Neural progenitor cell (in vitro differentiated cells): ENCODE results near the gene LY6G6F.

Experiments used
- EZH2 ChIP-seq: fragments of 200-600 bp; sonication (generic); IDR thresholded peaks from 2 replicates; pipeline ENCODE4 v1.6.1; 2017; ENCODE audit warnings: antibody characterized with exemption, mild to moderate bottlenecking, moderate library complexity
- TF ChIP-seq, protein P1 (sequence below): fragments of 200-600 bp; sonication (generic); IDR thresholded peaks from 2 replicates; pipeline ENCODE4 v1.5.1; 2017; ENCODE audit warnings: antibody characterized with exemption, mild to moderate bottlenecking

DNA sequence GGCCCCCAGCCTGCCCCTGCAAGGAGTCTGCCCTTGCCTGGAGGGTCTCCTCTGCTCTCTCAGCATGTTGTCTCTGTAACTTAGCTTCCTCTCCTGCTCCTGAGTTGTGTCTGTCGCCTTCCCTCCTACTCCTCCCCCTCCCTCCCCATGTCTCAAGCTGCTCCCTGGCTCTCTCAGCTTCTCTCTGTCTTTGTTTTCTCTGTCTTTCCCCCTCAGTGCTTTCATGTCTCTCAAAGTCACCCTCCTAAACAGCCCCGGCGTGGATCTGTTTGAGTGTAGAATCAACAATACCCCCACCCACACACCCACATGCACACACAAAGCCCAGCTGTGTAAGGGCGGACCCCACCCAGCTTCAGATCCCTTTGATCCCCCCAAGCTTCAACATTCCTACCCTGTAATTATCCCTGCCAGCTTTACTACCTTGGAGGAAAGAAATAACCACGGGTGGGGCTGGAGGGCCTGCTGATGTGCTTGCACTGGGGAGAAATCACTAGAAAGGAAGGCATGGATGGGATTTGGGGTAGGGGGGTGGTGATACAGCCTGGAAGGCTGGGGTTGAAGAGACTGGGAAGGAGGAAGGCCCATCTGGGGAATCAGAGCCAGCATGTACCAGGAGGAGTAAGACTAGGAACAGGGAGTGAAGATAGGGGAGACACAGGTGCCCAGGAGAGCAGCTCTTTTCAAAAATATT, 7.5 kb downstream of the LY6G6F start:
- TF ChIP-seq, protein P1, sequence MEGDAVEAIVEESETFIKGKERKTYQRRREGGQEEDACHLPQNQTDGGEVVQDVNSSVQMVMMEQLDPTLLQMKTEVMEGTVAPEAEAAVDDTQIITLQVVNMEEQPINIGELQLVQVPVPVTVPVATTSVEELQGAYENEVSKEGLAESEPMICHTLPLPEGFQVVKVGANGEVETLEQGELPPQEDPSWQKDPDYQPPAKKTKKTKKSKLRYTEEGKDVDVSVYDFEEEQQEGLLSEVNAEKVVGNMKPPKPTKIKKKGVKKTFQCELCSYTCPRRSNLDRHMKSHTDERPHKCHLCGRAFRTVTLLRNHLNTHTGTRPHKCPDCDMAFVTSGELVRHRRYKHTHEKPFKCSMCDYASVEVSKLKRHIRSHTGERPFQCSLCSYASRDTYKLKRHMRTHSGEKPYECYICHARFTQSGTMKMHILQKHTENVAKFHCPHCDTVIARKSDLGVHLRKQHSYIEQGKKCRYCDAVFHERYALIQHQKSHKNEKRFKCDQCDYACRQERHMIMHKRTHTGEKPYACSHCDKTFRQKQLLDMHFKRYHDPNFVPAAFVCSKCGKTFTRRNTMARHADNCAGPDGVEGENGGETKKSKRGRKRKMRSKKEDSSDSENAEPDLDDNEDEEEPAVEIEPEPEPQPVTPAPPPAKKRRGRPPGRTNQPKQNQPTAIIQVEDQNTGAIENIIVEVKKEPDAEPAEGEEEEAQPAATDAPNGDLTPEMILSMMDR: no peak
- no peak for TF ChIP-seq EZH2
